A673 (cell line): ENCODE results near the gene ADAP2.

Experiments
- EZH2 ChIP-seq: fragments of 200-600 bp; sonication (generic); IDR thresholded peaks from 2 replicates; pipeline ENCODE4 v1.6.1; 2017; ENCODE audit warnings: borderline replicate concordance, low read depth, mild to moderate bottlenecking, mixed read lengths, antibody characterized with exemption, low read length; ENCODE audit not compliant: poor library complexity, severe bottlenecking
- TF ChIP-seq, protein P1 (sequence below): fragments of 300-800, 200-600 bp; sonication (generic); conservative IDR thresholded peaks from 2 replicates; pipeline ENCODE4 v1.5.1; 2017; ENCODE audit warnings: low read depth, mild to moderate bottlenecking, antibody characterized with exemption, low read length, moderate library complexity, mixed read lengths

DNA sequence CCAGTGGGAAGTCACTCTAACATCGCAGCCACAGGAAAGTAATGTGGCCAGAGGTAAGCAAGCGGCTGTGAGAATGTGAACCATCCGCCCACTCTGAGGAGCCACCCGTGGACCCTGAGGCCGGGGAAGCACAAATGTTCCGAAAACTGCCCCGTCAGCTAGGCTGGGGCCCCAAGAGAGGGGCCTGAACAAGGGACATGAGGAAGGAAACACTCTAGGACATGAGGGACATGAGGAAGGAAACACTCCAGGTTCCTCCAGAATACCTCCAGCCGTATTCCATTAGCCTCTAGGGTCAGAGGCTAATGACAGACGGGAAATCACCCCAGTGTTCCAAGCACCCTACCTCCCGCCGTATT is 16.0 kb upstream of the ADAP2 start:
- TF ChIP-seq, protein P1, sequence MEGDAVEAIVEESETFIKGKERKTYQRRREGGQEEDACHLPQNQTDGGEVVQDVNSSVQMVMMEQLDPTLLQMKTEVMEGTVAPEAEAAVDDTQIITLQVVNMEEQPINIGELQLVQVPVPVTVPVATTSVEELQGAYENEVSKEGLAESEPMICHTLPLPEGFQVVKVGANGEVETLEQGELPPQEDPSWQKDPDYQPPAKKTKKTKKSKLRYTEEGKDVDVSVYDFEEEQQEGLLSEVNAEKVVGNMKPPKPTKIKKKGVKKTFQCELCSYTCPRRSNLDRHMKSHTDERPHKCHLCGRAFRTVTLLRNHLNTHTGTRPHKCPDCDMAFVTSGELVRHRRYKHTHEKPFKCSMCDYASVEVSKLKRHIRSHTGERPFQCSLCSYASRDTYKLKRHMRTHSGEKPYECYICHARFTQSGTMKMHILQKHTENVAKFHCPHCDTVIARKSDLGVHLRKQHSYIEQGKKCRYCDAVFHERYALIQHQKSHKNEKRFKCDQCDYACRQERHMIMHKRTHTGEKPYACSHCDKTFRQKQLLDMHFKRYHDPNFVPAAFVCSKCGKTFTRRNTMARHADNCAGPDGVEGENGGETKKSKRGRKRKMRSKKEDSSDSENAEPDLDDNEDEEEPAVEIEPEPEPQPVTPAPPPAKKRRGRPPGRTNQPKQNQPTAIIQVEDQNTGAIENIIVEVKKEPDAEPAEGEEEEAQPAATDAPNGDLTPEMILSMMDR, result no peak
- no peak for TF ChIP-seq EZH2
